A549 (cell line): ENCODE measurements around the gene CLPTM1.
A peak's percentile ranks its signal among the peaks of the same experiment; 100 is the strongest.

Experiments
- CTCF ChIP-seq: fragments of >200 bp; sonication (Bioruptor Twin); formaldehyde crosslinking; IDR thresholded peaks from 3 replicates; pipeline ENCODE4 v1.5.1; 2016
- MYC ChIP-seq: IDR thresholded peaks from 2 replicates; pipeline ENCODE4 v1.6.1; 2012; ENCODE audit warnings: mild to moderate bottlenecking, inconsistent platforms, low read length, improper control_type of control experiment, borderline replicate concordance

- peak; percentile 98 for TF ChIP-seq CTCF
- no peak for TF ChIP-seq MYC
Measured at GRCh38 chr19:44951179-44952159, 3.7 kb upstream of the CLPTM1 start.
